Activated naive CD4-positive, alpha-beta T cell treated with anti-CD3 and anti-CD28 coated beads, Interleukin-2, amount 10 ng/mL, durations not matched to agents 7 days and 5 days (primary cell): ENCODE data around the gene SFXN3.

Experiments used
- CTCF ChIA-PET: fragments of 350-600 bp; sonication (Branson Sonifier 250); formaldehyde crosslinking; loops from one replicate; lab custom pipeline; 2021; ENCODE audit warnings: antibody characterized with exemption; lab: Charles Lee
- DNase-seq: peaks from one replicate; pipeline ENCODE4 v3.0.0-alpha.2; 2020
- H3K27ac Mint-ChIP-seq: one replicate; pipeline ENCODE4 v1.8.0; 2021; ENCODE audit warnings: mild to moderate bottlenecking, moderate library complexity, mixed read lengths
- H3K27me3 Mint-ChIP-seq: one replicate; pipeline ENCODE4 v1.8.0; 2021; ENCODE audit warnings: mild to moderate bottlenecking, mixed read lengths
- H3K36me3 Mint-ChIP-seq: one replicate; pipeline ENCODE4 v1.8.0; 2021; ENCODE audit warnings: mixed read lengths
- H3K4me1 Mint-ChIP-seq: one replicate; pipeline ENCODE4 v1.8.0; 2021; ENCODE audit warnings: mixed read lengths
- H3K4me3 Mint-ChIP-seq: one replicate; pipeline ENCODE4 v1.8.0; 2021; ENCODE audit warnings: mild to moderate bottlenecking, moderate library complexity, mixed read lengths
- H3K9me3 Mint-ChIP-seq: one replicate; pipeline ENCODE4 v1.8.0; 2021; ENCODE audit warnings: mixed read lengths

Gene SFXN3

DNA sequence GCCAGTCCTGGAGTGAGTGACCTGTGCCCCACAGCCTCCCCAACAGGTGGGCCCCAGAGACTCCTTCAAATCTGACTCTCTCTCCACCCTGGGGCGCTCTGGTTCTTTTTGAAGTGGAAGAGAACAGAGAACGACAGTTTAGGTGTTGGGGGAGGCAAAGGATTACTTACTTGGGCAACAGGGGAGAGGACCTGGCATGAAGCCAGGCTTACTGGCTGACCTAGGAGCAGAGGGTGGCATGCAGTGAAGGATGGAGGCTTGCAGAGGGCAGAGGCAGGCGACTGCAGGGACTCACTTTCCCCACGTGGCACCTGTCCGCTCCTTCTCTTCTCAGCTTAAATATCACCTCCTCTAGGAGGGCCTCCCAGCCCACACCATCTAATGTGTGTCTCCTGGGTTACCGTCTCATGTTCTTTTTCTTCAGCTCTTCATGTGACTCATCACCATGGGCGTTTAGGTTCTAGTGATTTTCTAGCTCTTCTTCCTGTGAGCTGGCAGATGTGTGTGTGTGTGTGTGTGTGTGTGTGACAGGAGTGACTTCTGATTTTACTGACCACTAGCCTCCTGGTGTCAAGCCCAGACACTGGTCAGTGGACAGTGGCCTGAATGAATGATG, 16.0 kb upstream of the SFXN3 start:
- H3K4me3 Mint-ChIP-seq: no peak overlapping the region
- DNase-seq: no peak
- H3K36me3 Mint-ChIP-seq: peaks cover 1% of the 10 kb centered on the region
- CTCF ChIA-PET: interaction anchor here (0.7 to 7.2 kb wide), 19 partner anchors 7 to 454 kb away, joined by 3 to 169 read pairs (median 5); partner anchors contain the start of genes LZTS2, PDZD7 and SFXN3
- H3K4me1 Mint-ChIP-seq: peaks cover 12% of the 10 kb centered on the region
- no peaks in the 10 kb centered on the region for H3K9me3 Mint-ChIP-seq
- H3K27me3 Mint-ChIP-seq: peaks cover 73% of the 10 kb centered on the region
- H3K27ac Mint-ChIP-seq: no peak overlapping the region

DNA sequence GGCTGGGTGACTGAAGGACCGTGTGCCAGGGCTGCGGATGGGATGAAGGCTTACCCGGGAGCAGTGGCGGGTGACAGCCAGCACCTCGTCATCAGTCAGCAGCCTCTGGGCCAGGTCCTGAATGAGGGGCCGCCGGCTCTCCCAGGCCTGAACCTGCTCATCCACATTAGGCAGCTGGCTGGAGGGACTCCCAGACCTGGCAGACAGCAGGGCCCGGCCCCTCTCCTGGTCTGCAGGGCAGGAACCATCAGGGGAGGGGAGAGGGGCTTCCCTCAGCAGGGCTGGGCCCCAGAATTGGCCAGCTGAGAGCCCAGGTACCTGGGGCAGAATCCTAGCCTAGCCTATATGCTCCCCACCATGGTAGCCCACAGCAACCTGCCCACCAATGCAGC, 15.5 kb upstream of the SFXN3 start:
- CTCF ChIA-PET: interaction anchor here (0.6 to 7.2 kb wide), 11 partner anchors 13 to 305 kb away, joined by 3 to 169 read pairs (median 6); partner anchors contain the start of genes LZTS2, PDZD7 and SFXN3

DNA sequence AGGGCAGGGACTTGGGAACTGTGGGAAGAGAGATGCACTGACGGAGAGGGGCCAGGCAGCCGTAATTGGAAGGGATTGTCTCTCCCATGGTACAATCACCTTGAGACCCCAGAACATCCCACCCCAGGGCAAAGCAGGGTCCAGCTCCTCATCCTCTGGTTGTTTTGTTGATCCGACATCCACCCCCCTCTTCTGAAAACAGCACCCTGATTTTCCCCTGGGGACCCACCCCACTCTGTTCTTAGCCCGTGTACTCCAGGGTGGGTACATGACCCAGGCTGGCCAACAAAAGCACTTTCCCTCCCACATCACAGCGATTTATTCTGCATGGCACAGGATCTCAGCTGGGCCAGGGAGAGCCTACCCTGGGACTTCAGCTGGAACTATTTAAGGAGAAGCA, 14.2 kb upstream of the SFXN3 start:
- peaks cover 1% of the 10 kb centered on the region for H3K36me3 Mint-ChIP-seq
- H3K4me3 Mint-ChIP-seq: no peak overlapping the region
- H3K9me3 Mint-ChIP-seq: no peaks in the 10 kb centered on the region
- H3K27ac Mint-ChIP-seq: no peak overlapping the region
- peaks cover 90% of the 10 kb centered on the region for H3K27me3 Mint-ChIP-seq
- H3K4me1 Mint-ChIP-seq: peaks cover 12% of the 10 kb centered on the region
- no peak for DNase-seq
- CTCF ChIA-PET: interaction anchor here (0.6 to 7.2 kb wide), 8 partner anchors 12 to 128 kb away, joined by 3 to 169 read pairs (median 10); partner anchors contain the start of genes LZTS2, PDZD7 and SFXN3

More for the DNA sequence above, 15.5 kb upstream of the SFXN3 start:
- Mint-ChIP-seq H3K9me3 (no peaks in the 10 kb centered on the region), H3K36me3 (peaks cover 1% of the 10 kb centered on the region), H3K27ac (no peak overlapping the region), H3K4me3 (no peak overlapping the region), H3K27me3 (peaks cover 78% of the 10 kb centered on the region), H3K4me1 (peaks cover 12% of the 10 kb centered on the region)
- DNase-seq: no peak

DNA sequence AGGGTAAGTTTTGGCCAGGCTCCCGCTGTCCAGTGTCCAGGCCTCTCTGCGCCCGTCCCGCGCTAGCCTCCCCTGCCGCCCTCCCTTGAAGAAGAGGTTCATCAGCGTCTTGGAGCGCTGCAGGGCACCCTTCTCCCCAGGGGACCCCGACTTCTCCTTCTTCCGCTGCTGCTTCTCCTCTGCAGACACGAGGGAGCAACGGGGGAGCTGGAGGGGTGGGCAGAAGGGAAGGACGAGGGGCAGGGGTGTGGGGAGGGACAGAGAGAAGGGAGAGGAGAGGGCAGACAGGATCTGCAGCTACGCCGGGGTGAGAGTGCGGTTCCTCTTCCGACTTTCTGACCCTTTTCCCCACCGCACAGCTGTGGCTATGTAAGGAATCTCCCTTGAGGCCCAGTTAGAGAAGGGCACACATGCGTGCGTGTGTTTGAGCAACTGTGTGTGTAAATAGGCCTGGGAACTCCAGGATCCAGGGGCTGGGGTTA, 12.9 kb upstream of the SFXN3 start:
- DNase-seq: no peak
- CTCF ChIA-PET: interaction anchor here (1.1 to 7.2 kb wide), 12 partner anchors 11 to 124 kb away, joined by 3 to 169 read pairs (median 10); partner anchors contain the start of genes LZTS2, PDZD7 and SFXN3
- H3K4me1 Mint-ChIP-seq: peaks cover 5% of the 10 kb centered on the region
- H3K9me3 Mint-ChIP-seq: no peaks in the 10 kb centered on the region
- H3K4me3 Mint-ChIP-seq: no peak overlapping the region
- H3K27me3 Mint-ChIP-seq: peaks cover 86% of the 10 kb centered on the region
- H3K27ac Mint-ChIP-seq: no peak overlapping the region
- H3K36me3 Mint-ChIP-seq: peaks cover 1% of the 10 kb centered on the region

DNA sequence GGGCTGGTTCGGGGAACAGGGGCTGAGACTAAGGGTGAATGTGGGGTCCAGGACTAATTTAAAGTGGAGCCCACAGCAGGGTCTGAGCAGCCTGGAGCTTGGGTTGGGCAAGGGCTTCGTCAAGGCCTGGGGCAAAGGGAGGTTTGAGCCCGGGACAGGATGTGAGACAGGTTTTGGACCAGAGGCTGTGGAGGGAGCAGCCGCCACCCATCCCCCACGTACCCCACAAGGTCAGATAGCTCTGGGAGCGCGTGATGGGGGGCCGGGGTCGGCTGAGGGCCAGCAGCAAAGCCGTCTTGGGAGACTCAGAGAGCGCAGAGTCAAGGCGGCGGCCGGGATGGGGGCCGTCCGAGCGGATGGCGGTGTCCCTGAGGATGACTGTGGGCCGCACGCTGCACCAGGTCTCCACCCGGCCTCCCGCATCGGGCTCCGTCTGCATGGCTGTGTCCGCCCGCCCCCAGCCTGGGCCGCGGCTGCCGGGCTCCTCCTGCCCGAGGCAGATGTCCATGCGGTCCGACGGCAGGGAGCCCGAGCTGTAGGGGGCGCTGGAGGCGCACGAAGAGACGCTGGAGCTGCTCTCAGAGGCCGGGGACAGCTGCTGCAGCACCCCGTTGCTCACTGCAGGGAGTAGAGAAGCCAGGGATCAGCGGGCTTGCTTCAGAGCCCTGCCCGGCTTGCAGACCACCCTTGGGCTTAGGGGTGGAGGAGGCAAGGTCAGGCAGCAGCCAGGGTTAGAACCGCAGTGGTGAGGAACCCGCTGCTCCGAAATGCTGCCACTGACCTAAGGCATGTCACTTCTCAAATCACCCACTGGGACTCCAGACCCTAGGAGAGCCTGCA, 12.2 kb upstream of the SFXN3 start:
- DNase-seq: peak; percentile 88
- Mint-ChIP-seq H3K4me1 (peaks cover 3% of the 10 kb centered on the region), H3K9me3 (no peaks in the 10 kb centered on the region), H3K27ac (no peak overlapping the region), H3K27me3 (peaks cover 86% of the 10 kb centered on the region), H3K36me3 (peaks cover 1% of the 10 kb centered on the region), H3K4me3 (no peak overlapping the region)
- CTCF ChIA-PET: interaction anchor here (0.6 to 7.2 kb wide), 22 partner anchors 10 to 124 kb away, joined by 3 to 169 read pairs (median 4); partner anchors contain the start of genes KAZALD1, LZTS2, PDZD7 and SFXN3

GRCh38 chr10:101019440-101019703, 11.7 kb upstream of the SFXN3 start:
- Mint-ChIP-seq H3K4me3 (no peak overlapping the region), H3K27ac (no peak overlapping the region), H3K9me3 (no peaks in the 10 kb centered on the region), H3K36me3 (peaks cover 1% of the 10 kb centered on the region), H3K27me3 (peaks cover 84% of the 10 kb centered on the region), H3K4me1 (peaks cover under 1% of the 10 kb centered on the region)
- CTCF ChIA-PET: interaction anchor here (0.6 to 7.2 kb wide), 21 partner anchors 9 to 123 kb away, joined by 3 to 169 read pairs (median 5); partner anchors contain the start of genes KAZALD1, LZTS2, PDZD7 and SFXN3
- DNase-seq: no peak

- H3K9me3 Mint-ChIP-seq: no peaks in the 10 kb centered on the region
- peaks cover 1% of the 10 kb centered on the region for H3K36me3 Mint-ChIP-seq
- CTCF ChIA-PET: interaction anchor here (1.4 to 7.2 kb wide), 4 partner anchors 8 to 41 kb away, joined by 5 to 169 read pairs (median 57); partner anchors contain the start of genes KAZALD1, LZTS2, PDZD7 and SFXN3
Observed at GRCh38 chr10:101020427-101021075, 10.5 kb upstream of the SFXN3 start.

DNA sequence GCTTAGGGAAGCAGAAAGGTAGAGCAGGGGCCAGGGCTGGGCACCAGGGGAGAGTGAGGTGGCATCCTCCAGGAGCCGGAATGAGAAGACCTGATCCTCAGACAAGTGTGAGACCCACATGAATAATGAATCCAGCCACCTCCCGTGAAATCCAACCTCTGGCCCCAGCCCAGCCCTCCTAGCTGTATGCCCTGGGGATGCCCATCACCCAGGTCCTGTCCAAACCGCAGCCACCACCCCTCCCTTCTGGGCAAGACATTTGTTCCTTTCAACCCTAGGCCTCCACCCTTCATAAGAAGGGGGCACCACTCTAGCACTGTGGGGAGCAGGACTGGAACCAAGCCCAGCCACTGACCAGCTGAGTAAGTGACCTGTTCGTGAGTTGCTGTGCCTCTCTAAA, 9.8 kb upstream of the SFXN3 start:
- no peak overlapping the region for H3K4me3 Mint-ChIP-seq
- no peaks in the 10 kb centered on the region for H3K9me3 Mint-ChIP-seq
- H3K27ac Mint-ChIP-seq: no peak overlapping the region
- H3K27me3 Mint-ChIP-seq: peaks cover 65% of the 10 kb centered on the region
- no peaks in the 10 kb centered on the region for H3K4me1 Mint-ChIP-seq
- no peak for DNase-seq
- H3K36me3 Mint-ChIP-seq: peaks cover 1% of the 10 kb centered on the region
- CTCF ChIA-PET: interaction anchor here (1.0 to 1.6 kb wide), 2 partner anchors 22 to 23 kb away, joined by 3 to 5 read pairs; no protein-coding TSS in a partner anchor

More at GRCh38 chr10:101020427-101021075, 10.5 kb upstream of the SFXN3 start:
- no peak for DNase-seq
- Mint-ChIP-seq H3K4me1 (no peaks in the 10 kb centered on the region), H3K4me3 (no peak overlapping the region), H3K27me3 (peaks cover 72% of the 10 kb centered on the region), H3K27ac (no peak overlapping the region)

DNA sequence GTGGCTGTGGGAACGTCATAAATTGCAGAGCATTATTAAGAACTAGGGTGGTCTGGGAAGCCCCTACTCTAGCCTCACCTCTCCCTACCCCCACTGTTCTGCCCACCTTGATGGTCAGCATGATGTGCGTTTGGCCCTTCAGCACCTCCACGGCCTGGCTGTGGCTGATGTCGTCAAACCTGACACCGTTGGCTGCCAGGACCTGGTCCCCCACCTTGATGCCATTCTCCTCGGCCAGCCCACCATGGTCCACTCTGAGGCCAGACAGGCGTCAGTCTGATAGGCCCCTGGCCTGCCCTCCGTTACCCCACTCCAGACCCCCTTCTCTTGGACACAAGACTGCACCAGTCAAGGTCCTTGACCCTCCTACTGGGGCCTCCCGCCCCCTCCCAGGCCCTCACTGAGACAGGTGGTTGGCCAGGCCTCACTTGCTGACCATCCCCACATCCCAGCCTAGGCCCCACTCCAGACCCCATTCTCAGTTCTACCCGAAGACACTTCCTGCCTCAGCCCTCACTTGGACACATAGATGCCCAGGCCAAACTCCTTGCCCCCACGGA, 9.3 kb upstream of the SFXN3 start:
- Mint-ChIP-seq H3K4me3 (no peak overlapping the region), H3K27me3 (peaks cover 62% of the 10 kb centered on the region), H3K4me1 (no peaks in the 10 kb centered on the region), H3K36me3 (peaks cover 1% of the 10 kb centered on the region), H3K27ac (no peak overlapping the region), H3K9me3 (no peaks in the 10 kb centered on the region)
- CTCF ChIA-PET: interaction anchor here (1.0 to 1.6 kb wide), 3 partner anchors 11 to 24 kb away, joined by 3 to 5 read pairs (median 3); no protein-coding TSS in a partner anchor
- no peak for DNase-seq

DNA sequence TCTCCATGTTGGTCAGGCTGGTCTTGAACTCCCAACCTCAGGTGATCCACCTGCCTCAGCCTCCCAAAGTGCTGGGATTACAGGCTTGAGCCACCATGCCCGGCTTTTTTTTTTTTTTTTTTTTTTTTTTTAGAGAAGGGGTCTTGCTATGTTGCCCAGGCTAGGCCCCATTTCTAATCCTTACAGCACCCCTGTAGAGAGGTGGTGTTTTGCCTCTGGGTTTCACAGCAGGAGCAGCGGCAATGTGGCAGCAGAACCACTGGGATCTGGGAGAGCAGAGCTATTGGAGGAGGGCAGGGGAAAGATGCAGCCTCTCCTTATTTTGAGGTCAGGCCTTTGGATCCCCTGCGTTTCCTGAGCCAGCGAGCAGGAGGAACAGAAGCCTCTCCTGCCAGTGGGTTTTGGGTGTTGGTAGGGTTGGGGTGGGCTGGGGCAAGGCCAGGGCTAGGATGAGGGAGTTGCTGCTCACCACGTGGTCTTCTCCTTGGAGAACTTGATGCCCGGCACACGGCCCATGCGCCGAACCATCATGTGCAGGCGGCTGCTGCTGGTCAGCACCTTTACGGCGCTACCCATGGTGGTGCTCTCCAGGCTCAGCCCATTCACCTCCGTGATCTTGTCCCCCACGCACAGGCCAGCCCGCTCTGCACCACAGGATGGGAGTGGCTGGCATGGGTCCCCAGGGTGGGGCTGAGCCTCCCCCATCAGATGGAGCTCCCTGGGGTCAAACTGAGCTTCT, 7.9 kb upstream of the SFXN3 start:
- no peak for DNase-seq
- peaks cover 1% of the 10 kb centered on the region for H3K36me3 Mint-ChIP-seq
- peaks cover 59% of the 10 kb centered on the region for H3K27me3 Mint-ChIP-seq
- no peak overlapping the region for H3K27ac Mint-ChIP-seq
- CTCF ChIA-PET: interaction anchor here (0.8 to 1.3 kb wide), 3 partner anchors 9 to 12 kb away, joined by 3 to 4 read pairs (median 3); no protein-coding TSS in a partner anchor
- no peak overlapping the region for H3K4me3 Mint-ChIP-seq
- no peaks in the 10 kb centered on the region for H3K9me3 Mint-ChIP-seq
- no peaks in the 10 kb centered on the region for H3K4me1 Mint-ChIP-seq

DNA sequence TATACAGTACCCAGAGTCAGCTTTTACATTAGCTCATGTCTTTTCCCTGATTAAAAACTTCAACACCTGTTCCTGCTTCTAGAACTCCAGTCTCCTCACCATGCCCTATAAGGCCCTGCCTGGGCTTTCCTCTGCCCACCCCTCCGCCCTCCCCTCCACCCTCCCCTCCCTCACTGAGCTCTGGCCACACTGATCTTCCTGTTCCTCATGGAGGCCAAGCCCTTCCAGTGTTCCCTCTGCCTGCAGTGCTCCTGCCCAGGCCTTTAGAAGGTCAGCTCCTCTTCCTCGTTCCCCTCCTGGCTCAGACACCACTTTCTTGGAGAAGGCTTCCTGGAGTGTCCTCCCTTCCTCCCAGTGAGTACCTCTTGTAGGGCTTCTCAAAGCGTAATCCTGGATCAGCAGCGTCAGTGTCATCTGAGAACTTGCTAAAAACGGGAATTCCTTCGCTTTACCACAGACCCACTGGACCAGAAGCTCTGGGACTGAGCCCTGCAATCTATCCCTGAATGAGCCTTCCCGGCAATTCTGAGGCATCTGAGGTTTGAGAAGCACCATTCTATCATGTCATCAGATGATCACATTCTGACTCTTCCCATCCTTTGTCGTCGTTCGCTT, 3.8 kb upstream of the SFXN3 start:
- no peak for DNase-seq
- peaks cover 49% of the 10 kb centered on the region for H3K27me3 Mint-ChIP-seq
- H3K9me3 Mint-ChIP-seq: no peaks in the 10 kb centered on the region
- H3K4me3 Mint-ChIP-seq: no peak overlapping the region
- no peak overlapping the region for H3K27ac Mint-ChIP-seq
- CTCF ChIA-PET: interaction anchor here (0.9 to 8.1 kb wide), 2 partner anchors 9 to 10 kb away, joined by 3 to 98 read pairs; no protein-coding TSS in a partner anchor
- no peaks in the 10 kb centered on the region for H3K36me3 Mint-ChIP-seq
- H3K4me1 Mint-ChIP-seq: peaks cover 8% of the 10 kb centered on the region

- peaks cover 45% of the 10 kb centered on the region for H3K27me3 Mint-ChIP-seq
- CTCF ChIA-PET: interaction anchor here (8.1 kb wide), 1 partner anchor 12 kb away, joined by 98 read pairs; no protein-coding TSS in a partner anchor
- peaks cover 5% of the 10 kb centered on the region for H3K36me3 Mint-ChIP-seq
- H3K4me3 Mint-ChIP-seq: no peak overlapping the region
- no peak for DNase-seq
- H3K9me3 Mint-ChIP-seq: no peaks in the 10 kb centered on the region
- peaks cover 22% of the 10 kb centered on the region for H3K4me1 Mint-ChIP-seq
- H3K27ac Mint-ChIP-seq: no peak overlapping the region
Observed at GRCh38 chr10:101028446-101029337, 2.3 kb upstream of the SFXN3 start.
